ENCODE results near the gene DMAC2L.

DMAC2L gene

GRCh38 chr14:50311972-50312733 lies at the start of gene DMAC2L, which contains the start of gene L2HGDH:
TSS of gene DMAC2L (plus strand) at chr14:50312324. CDS start at chr14:50321488, 9,164 bp downstream.
TSS of gene L2HGDH (minus strand) at chr14:50312229. CDS start at chr14:50312150, 79 bp downstream.
- peaks cover 15% of the 10 kb centered on the region for H3K4me1 ChIP-seq (ENCODE audit: control insufficient read depth, insufficient read depth, low read length)
- peak within 1 kb of the TSS; percentile 84 for H3K9ac ChIP-seq (ENCODE audit: low read length)
- DNase-seq (ENCODE audit: low read depth) = peak; percentile 98
- peak within 1 kb of the TSS; percentile 92 for H3K4me3 ChIP-seq (ENCODE audit: low read length)
- H3K27me3 ChIP-seq (replicated peaks; ENCODE audit: control insufficient read depth, insufficient read depth, low read length) = no peaks in the 10 kb centered on the region
- no peaks in the 10 kb centered on the region for H3K9me3 ChIP-seq (ENCODE audit: control insufficient read depth, low read length)
- no peaks in the 10 kb centered on the region for H3K36me3 ChIP-seq (ENCODE audit: control insufficient read depth, insufficient read depth, low read length, severe bottlenecking)

- Histone ChIP-seq H3K27me3 (replicated peaks; ENCODE audit: control insufficient read depth, insufficient read depth, low read length) (no peaks in the 10 kb centered on the region), H3K36me3 (ENCODE audit: control insufficient read depth, insufficient read depth, low read length, severe bottlenecking) (no peaks in the 10 kb centered on the region), H3K9me3 (ENCODE audit: control insufficient read depth, low read length) (no peaks in the 10 kb centered on the region), H3K4me3 (ENCODE audit: low read length) (no peak overlapping the region), H3K4me1 (ENCODE audit: control insufficient read depth, insufficient read depth, low read length) (no peaks in the 10 kb centered on the region), H3K9ac (ENCODE audit: low read length) (no peak overlapping the region)
- no peak for DNase-seq (ENCODE audit: low read depth)
Measured at GRCh38 chr14:50262865-50263264, 49.3 kb upstream of the DMAC2L start.

GRCh38 chr14:50263321-50263720 lies 48.8 kb upstream of the DMAC2L start:
- H3K4me3 ChIP-seq (ENCODE audit: low read length) = no peak overlapping the region
- no peak for DNase-seq (ENCODE audit: low read depth)

GRCh38 chr14:50265029-50265428 lies 47.1 kb upstream of the DMAC2L start:
- Histone ChIP-seq H3K27me3 (replicated peaks; ENCODE audit: control insufficient read depth, insufficient read depth, low read length) (no peaks in the 10 kb centered on the region), H3K4me3 (ENCODE audit: low read length) (no peak overlapping the region), H3K36me3 (ENCODE audit: control insufficient read depth, insufficient read depth, low read length, severe bottlenecking) (no peaks in the 10 kb centered on the region), H3K9ac (ENCODE audit: low read length) (no peak overlapping the region), H3K4me1 (ENCODE audit: control insufficient read depth, insufficient read depth, low read length) (no peaks in the 10 kb centered on the region), H3K9me3 (ENCODE audit: control insufficient read depth, low read length) (no peaks in the 10 kb centered on the region)
- DNase-seq (ENCODE audit: low read depth) = no peak

More at GRCh38 chr14:50263321-50263720, 48.8 kb upstream of the DMAC2L start:
- Histone ChIP-seq H3K4me1 (ENCODE audit: control insufficient read depth, insufficient read depth, low read length) (no peaks in the 10 kb centered on the region), H3K27me3 (replicated peaks; ENCODE audit: control insufficient read depth, insufficient read depth, low read length) (no peaks in the 10 kb centered on the region), H3K9me3 (ENCODE audit: control insufficient read depth, low read length) (no peaks in the 10 kb centered on the region), H3K9ac (ENCODE audit: low read length) (no peak overlapping the region), H3K36me3 (ENCODE audit: control insufficient read depth, insufficient read depth, low read length, severe bottlenecking) (no peaks in the 10 kb centered on the region)

GRCh38 chr14:50270932-50271331 lies 41.2 kb upstream of the DMAC2L start:
- Histone ChIP-seq H3K9ac (ENCODE audit: low read length) (no peak overlapping the region), H3K4me1 (ENCODE audit: control insufficient read depth, insufficient read depth, low read length) (no peaks in the 10 kb centered on the region), H3K9me3 (ENCODE audit: control insufficient read depth, low read length) (no peaks in the 10 kb centered on the region), H3K36me3 (ENCODE audit: control insufficient read depth, insufficient read depth, low read length, severe bottlenecking) (no peaks in the 10 kb centered on the region), H3K27me3 (replicated peaks; ENCODE audit: control insufficient read depth, insufficient read depth, low read length) (no peaks in the 10 kb centered on the region), H3K4me3 (ENCODE audit: low read length) (no peak overlapping the region)
- no peak for DNase-seq (ENCODE audit: low read depth)

GRCh38 chr14:50272498-50272897 lies 39.6 kb upstream of the DMAC2L start:
- H3K9ac ChIP-seq (ENCODE audit: low read length) = no peak overlapping the region
- DNase-seq (ENCODE audit: low read depth) = no peak

GRCh38 chr14:50285861-50286260 lies 26.3 kb upstream of the DMAC2L start:
- Histone ChIP-seq H3K4me1 (ENCODE audit: control insufficient read depth, insufficient read depth, low read length) (no peaks in the 10 kb centered on the region), H3K36me3 (ENCODE audit: control insufficient read depth, insufficient read depth, low read length, severe bottlenecking) (peaks cover 4% of the 10 kb centered on the region), H3K9me3 (ENCODE audit: control insufficient read depth, low read length) (no peaks in the 10 kb centered on the region), H3K4me3 (ENCODE audit: low read length) (no peak overlapping the region), H3K9ac (ENCODE audit: low read length) (no peak overlapping the region), H3K27me3 (replicated peaks; ENCODE audit: control insufficient read depth, insufficient read depth, low read length) (no peaks in the 10 kb centered on the region)
- no peak for DNase-seq (ENCODE audit: low read depth)

More at GRCh38 chr14:50272498-50272897, 39.6 kb upstream of the DMAC2L start:
- Histone ChIP-seq H3K4me1 (ENCODE audit: control insufficient read depth, insufficient read depth, low read length) (peaks cover 4% of the 10 kb centered on the region), H3K36me3 (ENCODE audit: control insufficient read depth, insufficient read depth, low read length, severe bottlenecking) (no peaks in the 10 kb centered on the region), H3K27me3 (replicated peaks; ENCODE audit: control insufficient read depth, insufficient read depth, low read length) (no peaks in the 10 kb centered on the region), H3K9me3 (ENCODE audit: control insufficient read depth, low read length) (no peaks in the 10 kb centered on the region), H3K4me3 (ENCODE audit: low read length) (no peak overlapping the region)

GRCh38 chr14:50288146-50288545 lies 24.0 kb upstream of the DMAC2L start:
- no peaks in the 10 kb centered on the region for H3K9me3 ChIP-seq (ENCODE audit: control insufficient read depth, low read length)
- DNase-seq (ENCODE audit: low read depth) = no peak
- peaks cover 9% of the 10 kb centered on the region for H3K36me3 ChIP-seq (ENCODE audit: control insufficient read depth, insufficient read depth, low read length, severe bottlenecking)
- H3K4me3 ChIP-seq (ENCODE audit: low read length) = no peak overlapping the region
- H3K27me3 ChIP-seq (replicated peaks; ENCODE audit: control insufficient read depth, insufficient read depth, low read length) = no peaks in the 10 kb centered on the region
- no peak overlapping the region for H3K9ac ChIP-seq (ENCODE audit: low read length)
- H3K4me1 ChIP-seq (ENCODE audit: control insufficient read depth, insufficient read depth, low read length) = no peaks in the 10 kb centered on the region

GRCh38 chr14:50290306-50290705 lies 21.8 kb upstream of the DMAC2L start:
- no peak for DNase-seq (ENCODE audit: low read depth)
- no peaks in the 10 kb centered on the region for H3K4me1 ChIP-seq (ENCODE audit: control insufficient read depth, insufficient read depth, low read length)
- no peak overlapping the region for H3K9ac ChIP-seq (ENCODE audit: low read length)
- H3K4me3 ChIP-seq (ENCODE audit: low read length) = no peak overlapping the region
- no peaks in the 10 kb centered on the region for H3K9me3 ChIP-seq (ENCODE audit: control insufficient read depth, low read length)
- peaks cover 15% of the 10 kb centered on the region for H3K36me3 ChIP-seq (ENCODE audit: control insufficient read depth, insufficient read depth, low read length, severe bottlenecking)
- H3K27me3 ChIP-seq (replicated peaks; ENCODE audit: control insufficient read depth, insufficient read depth, low read length) = no peaks in the 10 kb centered on the region

- Histone ChIP-seq H3K9me3 (ENCODE audit: control insufficient read depth, low read length) (no peaks in the 10 kb centered on the region), H3K4me3 (ENCODE audit: low read length) (no peak overlapping the region), H3K36me3 (ENCODE audit: control insufficient read depth, insufficient read depth, low read length, severe bottlenecking) (no peaks in the 10 kb centered on the region), H3K27me3 (replicated peaks; ENCODE audit: control insufficient read depth, insufficient read depth, low read length) (no peaks in the 10 kb centered on the region), H3K9ac (ENCODE audit: low read length) (no peak overlapping the region), H3K4me1 (ENCODE audit: control insufficient read depth, insufficient read depth, low read length) (peaks cover 4% of the 10 kb centered on the region)
- DNase-seq (ENCODE audit: low read depth) = no peak
Measured at GRCh38 chr14:50299585-50299984, 12.5 kb upstream of the DMAC2L start.

- Histone ChIP-seq H3K9me3 (ENCODE audit: control insufficient read depth, low read length) (no peaks in the 10 kb centered on the region), H3K36me3 (ENCODE audit: control insufficient read depth, insufficient read depth, low read length, severe bottlenecking) (no peaks in the 10 kb centered on the region), H3K4me1 (ENCODE audit: control insufficient read depth, insufficient read depth, low read length) (peaks cover 13% of the 10 kb centered on the region), H3K4me3 (ENCODE audit: low read length) (no peak overlapping the region), H3K9ac (ENCODE audit: low read length) (no peak overlapping the region), H3K27me3 (replicated peaks; ENCODE audit: control insufficient read depth, insufficient read depth, low read length) (no peaks in the 10 kb centered on the region)
- no peak for DNase-seq (ENCODE audit: low read depth)
Measured at GRCh38 chr14:50301914-50302313, 10.2 kb upstream of the DMAC2L start.
